ENCODE results near the gene TEX22.

Gene TEX22

GRCh38 chr14:105439710-105440553, 41.6 kb downstream of the TEX22 start:
- DNase-seq (ENCODE audit: low spot score), result peak; percentile 71

- DNase-seq (ENCODE audit: low spot score), result no peak
Measured at GRCh38 chr14:105440554-105440900, 42.2 kb downstream of the TEX22 start.

GRCh38 chr14:105440992-105441391, 42.7 kb downstream of the TEX22 start:
- DNase-seq (ENCODE audit: low spot score), result no peak

- DNase-seq (ENCODE audit: low spot score), result no peak
Measured at GRCh38 chr14:105442125-105442524, 43.8 kb downstream of the TEX22 start.

GRCh38 chr14:105442834-105443233, 44.5 kb downstream of the TEX22 start:
- DNase-seq (ENCODE audit: low spot score), result no peak

GRCh38 chr14:105444859-105445258, 46.5 kb downstream of the TEX22 start:
- DNase-seq (ENCODE audit: low spot score), result no peak

GRCh38 chr14:105445290-105445689, 47.0 kb downstream of the TEX22 start:
- no peak for DNase-seq (ENCODE audit: low spot score)

GRCh38 chr14:105445901-105446845, 47.8 kb downstream of the TEX22 start:
- no peak for DNase-seq (ENCODE audit: low spot score)

- no peak for DNase-seq (ENCODE audit: low spot score)
Measured at GRCh38 chr14:105446971-105447370, 48.6 kb downstream of the TEX22 start.

GRCh38 chr14:105447651-105448640, 49.6 kb downstream of the TEX22 start:
- no peak for DNase-seq (ENCODE audit: low spot score)

GRCh38 chr14:105448706-105449111, 50.4 kb downstream of the TEX22 start:
- DNase-seq (ENCODE audit: low spot score), result peak; percentile 70

GRCh38 chr14:105449276-105450122, 51.2 kb downstream of the TEX22 start:
- no peak for DNase-seq (ENCODE audit: low spot score)

- DNase-seq (ENCODE audit: low spot score), result no peak
Measured at GRCh38 chr14:105450123-105450505, 51.8 kb downstream of the TEX22 start.

- no peak for DNase-seq (ENCODE audit: low spot score)
Measured at GRCh38 chr14:105450864-105451720, 52.8 kb downstream of the TEX22 start.

- no peak for DNase-seq (ENCODE audit: low spot score)
Measured at GRCh38 chr14:105452963-105453362, 54.6 kb downstream of the TEX22 start.

GRCh38 chr14:105453847-105454246, 55.5 kb downstream of the TEX22 start:
- no peak for DNase-seq (ENCODE audit: low spot score)

- DNase-seq (ENCODE audit: low spot score), result no peak
Measured at GRCh38 chr14:105455086-105455640, 56.8 kb downstream of the TEX22 start.

- DNase-seq (ENCODE audit: low spot score), result no peak
Measured at GRCh38 chr14:105455766-105456660, 57.7 kb downstream of the TEX22 start.
